ENCODE results near the gene BAG2. TPM values are rescaled to one million over a fixed set of nuclear protein-coding genes. Genes with fewer than 3 reads are reported as not detected.

BAG2 gene
- total RNA-seq, 2 donors from 2014 or later, result 15.7 to 19.6 TPM

GRCh38 chr6:57221191-57221935, 49.2 kb downstream of the BAG2 start:
- Histone ChIP-seq H3K4me1 (ENCODE audit: control insufficient read depth in 1 of 2, low read depth in 2 of 2) (peaks cover 7 to 32% of the 10 kb centered on the region in 2 donors), H3K27me3 (replicated peaks; ENCODE audit: insufficient read depth) (no peaks in the 10 kb centered on the region), H3K27ac (peak overlapping the region; percentile 90 to 96), H3K36me3 (no peaks in the 10 kb centered on the region), H3K9me3 (no peaks in the 10 kb centered on the region), H3K4me3 (peak overlapping the region; percentile 93)
- peak; percentile 38 for ATAC-seq (ENCODE audit: insufficient number of reproducible peaks, low FRiP score, low read depth)
- no peak for DNase-seq (ENCODE audit: low spot score)
- TF ChIP-seq CTCF (IDR thresholded peaks at IDR 0.05), result peak; percentile 60

GRCh38 chr6:57221936-57222742, 50.0 kb downstream of the BAG2 start, which contains the start of gene RAB23:
Gene RAB23 (minus strand): TSS chr6:57222307. CDS start chr6:57210380, 11,927 bp downstream.
- TF ChIP-seq CTCF (IDR thresholded peaks at IDR 0.05), result no peak
- no peaks in the 10 kb centered on the region for H3K27me3 ChIP-seq (replicated peaks; ENCODE audit: insufficient read depth)
- no peaks in the 10 kb centered on the region for H3K36me3 ChIP-seq
- DNase-seq (ENCODE audit: low spot score), result peak; percentile 27
- ATAC-seq (ENCODE audit: insufficient number of reproducible peaks, low FRiP score, low read depth), result peak; percentile 77
- H3K9me3 ChIP-seq, result no peaks in the 10 kb centered on the region
- H3K4me1 ChIP-seq (ENCODE audit: control insufficient read depth in 1 of 2, low read depth in 2 of 2), result peaks cover 3 to 25% of the 10 kb centered on the region in 2 donors
- peak within 1 kb of the TSS; percentile 93 for H3K4me3 ChIP-seq
- peak within 1 kb of the TSS; percentile 90 to 96 for H3K27ac ChIP-seq

DNA sequence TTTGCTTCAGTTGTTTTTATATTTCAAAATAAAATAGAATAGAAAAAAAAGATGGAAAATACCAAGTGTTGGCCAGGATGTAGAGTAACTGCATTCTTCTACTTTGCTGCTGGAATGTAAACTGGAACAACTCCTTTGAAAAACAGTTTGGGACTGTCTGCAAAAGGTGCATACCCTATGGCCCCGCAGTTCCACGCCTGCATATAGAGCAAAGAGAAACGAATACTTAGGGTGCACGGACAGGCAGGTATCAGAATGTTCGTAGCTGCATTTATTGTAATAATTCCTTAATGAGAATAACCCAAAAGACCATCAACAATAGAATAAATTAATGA, 50.6 kb downstream of the BAG2 start:
- no peak for ATAC-seq (ENCODE audit: insufficient number of reproducible peaks, low FRiP score, low read depth)
- Histone ChIP-seq H3K9me3 (no peaks in the 10 kb centered on the region), H3K4me3 (peak overlapping the region; percentile 93), H3K4me1 (ENCODE audit: control insufficient read depth in 1 of 2, low read depth in 2 of 2) (peaks cover 3 to 21% of the 10 kb centered on the region in 2 donors), H3K27me3 (replicated peaks; ENCODE audit: insufficient read depth) (no peaks in the 10 kb centered on the region), H3K27ac (peak overlapping the region; percentile 90 to 96), H3K36me3 (no peaks in the 10 kb centered on the region)
- TF ChIP-seq CTCF (IDR thresholded peaks at IDR 0.05), result no peak
- no peak for DNase-seq (ENCODE audit: low spot score)

DNA sequence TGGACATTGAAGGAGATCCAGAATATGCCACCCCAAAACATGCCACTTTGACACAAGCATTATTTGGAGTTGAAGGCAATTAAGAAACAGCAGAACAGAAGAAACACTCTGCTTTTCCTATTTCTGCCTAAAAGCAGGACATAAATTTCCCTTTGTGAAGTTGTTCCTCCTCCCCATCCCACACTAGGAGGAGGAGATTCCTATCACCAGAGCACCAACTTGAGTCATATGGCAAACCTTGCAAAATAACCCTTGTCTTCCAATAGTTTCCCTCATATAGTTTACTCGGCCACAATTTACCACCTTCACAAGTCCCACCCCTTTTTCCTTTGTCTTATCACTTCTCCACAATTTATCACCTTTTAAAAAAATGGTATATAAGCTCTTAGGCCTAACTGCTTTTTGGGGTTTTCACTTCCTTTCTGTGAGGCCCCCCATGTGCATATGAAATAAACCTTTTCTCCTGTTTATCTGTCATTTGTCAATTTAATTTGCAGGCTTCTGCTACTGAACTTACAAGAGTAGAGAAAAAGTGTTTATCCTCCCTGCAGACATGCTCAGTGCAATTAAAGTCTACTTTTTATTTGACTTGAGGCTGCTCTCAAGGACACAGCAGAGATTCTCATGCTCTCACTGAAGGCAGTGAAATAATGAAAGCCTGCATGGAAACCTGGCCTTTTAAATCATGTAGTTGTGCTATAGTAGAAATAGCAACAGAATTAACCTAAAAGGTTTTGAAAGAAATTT, 52.8 kb downstream of the BAG2 start:
- Histone ChIP-seq H3K4me1 (ENCODE audit: control insufficient read depth in 1 of 2, low read depth in 2 of 2) (peaks cover 3 to 8% of the 10 kb centered on the region in 2 donors), H3K27me3 (replicated peaks; ENCODE audit: insufficient read depth) (no peaks in the 10 kb centered on the region), H3K36me3 (no peaks in the 10 kb centered on the region), H3K27ac (peak overlapping the region in 1 of 2 donors; percentile 39), H3K9me3 (no peaks in the 10 kb centered on the region), H3K4me3 (no peak overlapping the region)
- no peak for DNase-seq (ENCODE audit: low spot score)
- ATAC-seq (ENCODE audit: insufficient number of reproducible peaks, low FRiP score, low read depth), result no peak
- no peak for TF ChIP-seq CTCF (IDR thresholded peaks at IDR 0.05)

GRCh38 chr6:57226221-57226620, 54.1 kb downstream of the BAG2 start:
- Histone ChIP-seq H3K4me1 (ENCODE audit: control insufficient read depth in 1 of 2, low read depth in 2 of 2) (peaks cover 3 to 6% of the 10 kb centered on the region in 2 donors), H3K27me3 (replicated peaks; ENCODE audit: insufficient read depth) (no peaks in the 10 kb centered on the region), H3K27ac (peak overlapping the region in 1 of 2 donors; percentile 39), H3K4me3 (no peak overlapping the region), H3K36me3 (no peaks in the 10 kb centered on the region), H3K9me3 (no peaks in the 10 kb centered on the region)
- DNase-seq (ENCODE audit: low spot score), result no peak
- no peak for TF ChIP-seq CTCF (IDR thresholded peaks at IDR 0.05)
- no peak for ATAC-seq (ENCODE audit: insufficient number of reproducible peaks, low FRiP score, low read depth)
